Common myeloid progenitor, CD34-positive (primary cell): ENCODE measurements around the gene ANKRD1.

Experiments used
- CTCF ChIA-PET: fragments of 350-600 bp; sonication (Branson Sonifier 250); formaldehyde crosslinking; loops from one replicate; lab custom pipeline; 2021; ENCODE audit warnings: antibody characterized with exemption; lab: Charles Lee
- POLR2A ChIA-PET: fragments of 350-600 bp; sonication (Branson Sonifier 250); formaldehyde crosslinking; loops from one replicate; lab custom pipeline; 2021; ENCODE audit warnings: antibody characterized with exemption; lab: Charles Lee
- DNase-seq, 3 donors: peaks; one replicate each; pipeline versions ENCODE4 v3.0.0 to v3.0.0-alpha.2; 2013
- H3K27ac ChIP-seq, 2 experiments: 1 replicate in 1 of 2; 2 replicates in 1 of 2; pipeline ENCODE4 v1.7.0; 2013; ENCODE audit warnings: inconsistent platforms in 2 of 2, low read length in 2 of 2, mild to moderate bottlenecking in 2 of 2, low read depth in 1 of 2, moderate library complexity in 1 of 2; ENCODE audit not compliant: severe bottlenecking in 2 of 2, insufficient read depth in 1 of 2, poor library complexity in 1 of 2
- H3K27me3 ChIP-seq, 5 experiments: replicated peaks in 2 of 5; 1 replicate in 3 of 5; 2 replicates in 2 of 5; pipeline versions ENCODE4 v1.6.1 to v1.7.0; 2013; ENCODE audit warnings: low read length in 4 of 5, mild to moderate bottlenecking in 2 of 5, moderate library complexity in 2 of 5, inconsistent platforms in 1 of 5; ENCODE audit not compliant: insufficient read depth in 5 of 5, control insufficient read depth in 4 of 5
- H3K36me3 ChIP-seq, 4 experiments: 1 replicate in 2 of 4; 2 replicates in 2 of 4; pipeline versions ENCODE4 v1.6.1 to v1.7.0; 2013; ENCODE audit warnings: low read length in 3 of 4, control low read depth in 1 of 4, mild to moderate bottlenecking in 1 of 4; ENCODE audit not compliant: control insufficient read depth in 4 of 4, insufficient read depth in 4 of 4
- H3K4me1 ChIP-seq, 4 experiments: 1 replicate in 3 of 4; 2 replicates in 1 of 4; pipeline versions ENCODE4 v1.6.1 to v1.7.1; 2013; ENCODE audit warnings: low read length in 3 of 4, mild to moderate bottlenecking in 3 of 4, control low read depth in 1 of 4, inconsistent platforms in 1 of 4, moderate library complexity in 1 of 4; ENCODE audit not compliant: control insufficient read depth in 4 of 4, insufficient read depth in 4 of 4; ENCODE audit errors: control extremely low read depth in 1 of 4
- H3K4me3 ChIP-seq, 7 experiments: 1 replicate in 4 of 7; 2 replicates in 3 of 7; pipeline versions ENCODE4 v1.5.1 to v1.7.0; 2013; ENCODE audit warnings: mild to moderate bottlenecking in 7 of 7, low read length in 6 of 7, moderate library complexity in 6 of 7, inconsistent platforms in 2 of 7, low read depth in 2 of 7, control low read depth in 1 of 7; ENCODE audit not compliant: insufficient read depth in 4 of 7, control insufficient read depth in 1 of 7; ENCODE audit errors: extremely low read depth in 1 of 7
- H3K9me3 ChIP-seq, 5 experiments: 1 replicate in 4 of 5; 2 replicates in 1 of 5; pipeline versions ENCODE4 v1.6.1 to v1.7.1; 2013; ENCODE audit warnings: low read length in 4 of 5, mild to moderate bottlenecking in 2 of 5, inconsistent platforms in 1 of 5, low read depth in 1 of 5, moderate library complexity in 1 of 5; ENCODE audit not compliant: control insufficient read depth in 4 of 5, insufficient read depth in 2 of 5; ENCODE audit errors: control extremely low read depth in 1 of 5
- WGBS: methylation state at CpG from one replicate; pipeline ENCODE4 v1.1.5; 2013; ENCODE audit not compliant: insufficient coverage; 5-methylcytosine and 5-hydroxymethylcytosine counted together

The ANKRD1 gene

GRCh38 chr10:90927293-90927692 is 6.4 kb upstream of the ANKRD1 start:
- Histone ChIP-seq H3K27me3 (peaks cover 0 to 2% (median 0%) of the 10 kb centered on the region in 5 experiments), H3K9me3 (no peaks in the 10 kb centered on the region), H3K4me1 (peaks cover 1 to 15% (median 11%) of the 10 kb centered on the region in 4 experiments), H3K4me3 (no peak overlapping the region), H3K27ac (no peak overlapping the region), H3K36me3 (no peaks in the 10 kb centered on the region)
- no CpG with 5 or more reads among the region's 2 CpGs for WGBS
- no peak for DNase-seq
- ChIA-PET CTCF (interaction anchor here (0.8 to 2.4 kb wide), 2 partner anchors 11 to 15 kb away, joined by 3 to 8 read pairs; no protein-coding TSS in a partner anchor), POLR2A (no interaction called here)

GRCh38 chr10:90925079-90926029 is 4.5 kb upstream of the ANKRD1 start:
- no peaks in the 10 kb centered on the region for H3K36me3 ChIP-seq

GRCh38 chr10:90924552-90924951 is 3.7 kb upstream of the ANKRD1 start:
- ChIA-PET POLR2A (no interaction called here), CTCF (no interaction called here)
- WGBS = 100% methylated on average over 2 of the region's 3 CpGs
- H3K27ac ChIP-seq = no peak overlapping the region
- H3K27me3 ChIP-seq = peaks cover 0 to 5% (median 0%) of the 10 kb centered on the region in 5 experiments
- no peak overlapping the region for H3K4me3 ChIP-seq
- no peaks in the 10 kb centered on the region for H3K36me3 ChIP-seq
- no peaks in the 10 kb centered on the region for H3K4me1 ChIP-seq
- H3K9me3 ChIP-seq = no peaks in the 10 kb centered on the region
- no peak for DNase-seq

More at GRCh38 chr10:90925079-90926029, 4.5 kb upstream of the ANKRD1 start:
- H3K27me3 ChIP-seq = peaks cover 0 to 3% (median 0%) of the 10 kb centered on the region in 5 experiments
- H3K4me3 ChIP-seq = no peak overlapping the region
- ChIA-PET POLR2A (no interaction called here), CTCF (interaction anchor here (1.2 to 2.4 kb wide), 2 partner anchors 11 to 13 kb away, joined by 3 to 8 read pairs; no protein-coding TSS in a partner anchor)
- no peak for DNase-seq
- H3K4me1 ChIP-seq = peaks cover 0 to 4% (median 1%) of the 10 kb centered on the region in 4 experiments
- WGBS = 100% methylated on average over 2 of the region's 5 CpGs
- no peaks in the 10 kb centered on the region for H3K9me3 ChIP-seq
- no peak overlapping the region for H3K27ac ChIP-seq

GRCh38 chr10:90923111-90923731 is 2.3 kb upstream of the ANKRD1 start:
- H3K9me3 ChIP-seq = no peaks in the 10 kb centered on the region
- H3K4me3 ChIP-seq = no peak overlapping the region
- no peak for DNase-seq
- no peaks in the 10 kb centered on the region for H3K4me1 ChIP-seq
- no peaks in the 10 kb centered on the region for H3K36me3 ChIP-seq
- H3K27me3 ChIP-seq = peaks cover 0 to 5% (median 0%) of the 10 kb centered on the region in 5 experiments
- CTCF ChIA-PET = interaction anchor here (0.8 to 1.4 kb wide), 2 partner anchors 12 to 19 kb away, joined by 3 to 4 read pairs; no protein-coding TSS in a partner anchor
- POLR2A ChIA-PET = no interaction called here
- H3K27ac ChIP-seq = no peak overlapping the region
- 93% methylated on average over 2 of the region's 2 CpGs for WGBS

GRCh38 chr10:90921906-90922305 is 1.0 kb upstream of the ANKRD1 start:
- 90% methylated on average over 3 of the region's 3 CpGs for WGBS
- Histone ChIP-seq H3K4me3 (no peak overlapping the region), H3K36me3 (no peaks in the 10 kb centered on the region), H3K27ac (no peak overlapping the region), H3K4me1 (no peaks in the 10 kb centered on the region), H3K27me3 (peaks cover 0 to 5% (median 0%) of the 10 kb centered on the region in 5 experiments), H3K9me3 (no peaks in the 10 kb centered on the region)
- ChIA-PET CTCF (interaction anchor here (1.4 kb wide), 1 partner anchor 42 kb away, joined by 5 read pairs; no protein-coding TSS in a partner anchor), POLR2A (no interaction called here)
- DNase-seq = no peak

GRCh38 chr10:90919683-90920574 is 958 bp downstream of the ANKRD1 start:
- H3K9me3 ChIP-seq = no peaks in the 10 kb centered on the region
- ChIA-PET POLR2A (interaction anchor here (0.7 kb wide), 2 partner anchors 12 to 1566 kb away, joined by 3 to 5 read pairs; no protein-coding TSS in a partner anchor), CTCF (interaction anchor here (1.0 to 1.1 kb wide), 3 partner anchors 9 to 331 kb away, joined by 3 read pairs; no protein-coding TSS in a partner anchor)
- H3K36me3 ChIP-seq = no peaks in the 10 kb centered on the region
- no peak for DNase-seq
- WGBS = 96% methylated on average over 7 of the region's 8 CpGs
- H3K4me1 ChIP-seq = no peaks in the 10 kb centered on the region
- H3K27me3 ChIP-seq = peaks cover 0 to 8% (median 2%) of the 10 kb centered on the region in 5 experiments
- H3K27ac ChIP-seq = no peak overlapping the region
- no peak overlapping the region for H3K4me3 ChIP-seq
